MV-4-11 (cell line): Measurements from ENCODE around the gene RWDD1.
"Not testable (repeated sequence)": the region's sequence is repeated elsewhere in the genome, so short reads cannot be mapped to it uniquely, and the experiment has no call there.

Experiments used
- DNase-seq: peaks from one replicate; lab custom pipeline; 2025; lab: John Stamatoyannopoulos, UW

RWDD1 gene

DNA sequence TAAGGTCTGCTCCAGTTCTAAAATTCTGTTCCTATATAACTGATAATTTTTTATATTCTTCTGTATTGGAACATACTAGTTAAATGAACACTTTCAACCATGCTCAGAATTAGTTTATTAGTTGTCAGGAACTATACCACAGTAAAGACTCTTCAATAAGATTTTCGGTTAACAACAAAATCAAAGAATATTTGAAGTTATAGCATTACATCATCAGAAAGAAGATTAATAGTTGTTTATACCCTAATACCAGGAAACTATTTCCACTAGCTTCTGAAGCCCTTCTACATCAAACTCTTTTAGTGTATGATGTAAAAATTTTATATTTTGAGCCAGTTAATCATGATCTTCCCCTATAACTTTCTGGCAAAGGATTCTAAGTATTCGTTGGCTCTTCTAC is 11.2 kb upstream of the RWDD1 start:
- DNase-seq = no peak

DNA sequence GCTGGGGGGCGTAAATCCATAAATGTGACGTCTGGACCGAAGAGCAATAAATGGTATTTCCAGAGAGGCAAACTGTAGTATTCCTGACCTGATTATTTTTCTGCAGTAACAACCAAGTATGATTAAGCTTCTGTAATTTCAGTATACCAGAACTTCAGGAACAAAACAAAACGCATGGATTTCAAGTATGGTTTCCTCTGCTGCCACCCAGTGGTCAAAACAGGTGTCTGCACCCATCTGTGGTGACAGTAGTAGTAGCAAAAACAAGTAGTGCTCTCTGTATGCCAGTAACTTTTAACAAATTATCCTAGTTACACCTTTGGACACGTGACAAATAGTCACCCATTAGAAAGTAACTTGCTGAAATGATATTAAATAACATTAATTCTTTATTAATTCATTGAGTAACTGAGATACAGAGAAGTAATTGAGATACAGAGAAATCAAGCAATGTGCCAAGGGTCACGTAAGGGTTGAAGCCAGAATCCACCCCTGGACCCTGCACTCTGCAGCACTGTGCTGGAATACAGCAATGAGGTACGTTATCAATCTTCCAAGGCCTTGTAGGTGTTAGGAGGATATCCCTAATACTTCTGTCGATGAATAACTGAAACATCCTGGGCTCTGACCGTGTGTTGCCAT is 9.8 kb upstream of the RWDD1 start:
- peak; percentile 39 for DNase-seq

DNA sequence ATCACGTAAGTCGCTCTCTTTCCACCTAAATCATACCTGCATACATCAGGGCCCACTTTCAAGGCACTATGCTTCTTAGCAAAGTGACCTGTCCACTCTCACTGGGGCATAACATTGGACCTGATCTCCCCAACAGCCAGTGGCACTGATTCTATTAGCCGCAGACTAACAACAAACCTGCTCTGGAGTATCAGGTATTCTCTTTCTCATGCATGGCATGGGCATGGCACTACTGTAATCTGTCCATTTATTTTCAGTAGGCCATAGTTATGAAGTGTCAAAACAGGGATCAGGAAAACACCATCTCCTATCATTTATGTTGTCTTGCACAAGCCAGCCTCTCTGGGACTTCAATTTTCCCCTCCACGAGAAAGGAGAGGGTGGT is 9.3 kb upstream of the RWDD1 start:
- DNase-seq = no peak

GRCh38 chr6:116562614-116563013 is 8.7 kb upstream of the RWDD1 start:
- no peak for DNase-seq

- no peak for DNase-seq
Observed at GRCh38 chr6:116563830-116564229, 7.5 kb upstream of the RWDD1 start.

GRCh38 chr6:116564311-116564710 is 7.0 kb upstream of the RWDD1 start:
- DNase-seq = no peak

DNA sequence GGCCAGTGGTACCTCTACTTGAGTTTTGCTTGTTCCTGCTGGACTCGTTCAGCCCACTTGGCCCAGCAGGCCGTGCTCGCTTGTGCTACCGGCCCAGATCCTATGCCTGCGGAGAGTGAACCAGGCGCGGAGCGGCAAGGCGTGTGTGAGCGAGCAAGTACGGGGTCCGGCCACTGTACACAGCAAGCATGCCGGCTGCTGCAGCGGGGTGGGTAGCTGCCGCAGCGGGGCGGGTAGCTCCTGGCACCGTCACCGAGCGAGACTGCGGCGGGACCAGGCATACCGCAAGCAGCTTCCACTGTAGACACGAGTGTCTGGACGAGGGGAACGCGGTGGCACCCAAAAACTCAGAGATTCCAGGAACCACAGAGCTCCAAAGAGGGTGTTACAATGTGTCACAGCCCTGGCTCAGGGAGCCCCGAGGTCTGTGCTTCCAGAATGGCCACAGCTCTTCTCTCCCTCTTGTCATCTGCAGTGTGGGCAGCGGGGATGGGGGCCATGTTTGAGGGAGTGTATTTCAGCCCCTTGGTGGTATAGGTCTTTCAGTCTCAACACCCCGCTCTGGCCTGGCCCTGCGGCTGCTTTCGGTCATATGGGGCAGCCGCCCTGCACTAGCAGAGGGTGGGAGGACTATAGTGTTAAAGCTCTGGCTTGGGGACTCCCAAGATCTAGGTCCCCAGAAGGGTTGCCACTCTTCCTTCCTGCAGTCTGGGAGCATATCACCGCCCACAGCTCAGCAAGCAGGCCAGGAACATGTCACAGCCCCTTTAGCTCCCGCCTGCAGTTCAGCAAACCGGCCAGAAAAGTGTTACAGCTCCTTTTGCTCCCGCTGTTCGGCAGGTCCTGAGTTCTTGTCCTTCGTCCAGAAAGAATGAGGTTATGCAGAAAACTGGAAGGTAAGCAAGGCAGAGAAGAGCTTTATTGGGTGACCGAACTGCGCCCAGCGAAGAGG is 6.1 kb upstream of the RWDD1 start:
- no peak for DNase-seq

GRCh38 chr6:116568111-116568510 is 3.2 kb upstream of the RWDD1 start:
- DNase-seq = no peak

- peak; percentile 3 for DNase-seq
Observed at GRCh38 chr6:116568821-116569755, 2.2 kb upstream of the RWDD1 start.

- DNase-seq = no peak
Observed at GRCh38 chr6:116571683-116572000, 338 bp downstream of the RWDD1 start.

DNA sequence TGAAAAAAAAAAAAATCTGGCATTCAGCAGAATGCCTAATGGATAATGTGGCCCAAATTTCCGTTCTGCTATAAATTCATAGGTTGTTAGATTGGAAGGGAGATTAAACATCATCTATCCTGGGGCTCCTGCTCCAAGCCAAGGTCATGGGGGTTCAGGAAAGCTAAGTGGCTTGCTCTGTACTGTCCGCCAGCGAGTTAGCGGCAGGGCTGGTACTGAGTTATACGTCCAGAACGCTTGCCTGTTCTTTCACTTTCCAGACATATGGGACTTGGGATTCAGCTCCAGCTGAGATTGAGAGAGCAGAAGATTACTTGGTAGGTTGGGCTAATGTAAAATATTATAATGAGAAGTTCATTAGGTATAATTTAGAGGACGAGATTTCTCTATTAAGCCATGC is 858 bp downstream of the RWDD1 start:
- peak; percentile 2 for DNase-seq

DNA sequence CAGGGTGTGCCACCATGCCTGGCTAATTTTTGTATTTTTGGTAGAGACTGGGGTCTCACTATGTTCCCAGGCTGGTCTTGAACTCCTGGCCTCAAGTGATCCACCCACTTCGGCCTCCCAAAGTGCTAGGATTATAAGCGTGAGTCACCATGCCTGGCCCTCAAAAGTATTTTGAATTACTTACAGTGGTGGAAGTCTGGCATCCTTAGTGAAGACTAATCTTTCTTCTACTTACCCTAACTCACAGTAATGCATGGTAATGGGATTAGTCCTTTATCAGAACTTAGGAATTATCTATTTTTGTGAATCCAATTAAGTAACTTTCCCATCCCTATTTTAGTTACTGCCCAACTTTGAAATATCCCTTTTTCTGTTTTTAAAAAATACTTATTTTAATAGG is 3.9 kb downstream of the RWDD1 start:
- DNase-seq = no peak

DNA sequence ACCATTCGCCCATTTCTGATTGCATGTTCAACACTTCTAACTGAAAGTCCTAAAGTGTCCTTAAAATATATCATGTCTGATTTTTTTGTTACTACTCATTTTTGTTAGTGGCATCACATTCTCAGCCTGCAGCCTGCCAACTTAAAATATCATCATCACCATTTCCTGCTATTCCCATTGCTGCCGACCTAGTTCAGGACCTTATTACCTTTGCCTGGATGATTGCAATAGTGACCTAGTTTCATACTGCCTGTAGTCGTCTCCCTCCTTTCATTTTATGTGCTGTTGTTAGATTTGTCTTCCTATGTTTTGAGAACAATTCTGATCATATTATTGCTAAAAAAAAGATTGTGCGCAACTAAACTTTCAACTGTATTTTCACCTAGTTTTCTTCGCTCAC is 6.2 kb downstream of the RWDD1 start:
- DNase-seq = no peak

DNA sequence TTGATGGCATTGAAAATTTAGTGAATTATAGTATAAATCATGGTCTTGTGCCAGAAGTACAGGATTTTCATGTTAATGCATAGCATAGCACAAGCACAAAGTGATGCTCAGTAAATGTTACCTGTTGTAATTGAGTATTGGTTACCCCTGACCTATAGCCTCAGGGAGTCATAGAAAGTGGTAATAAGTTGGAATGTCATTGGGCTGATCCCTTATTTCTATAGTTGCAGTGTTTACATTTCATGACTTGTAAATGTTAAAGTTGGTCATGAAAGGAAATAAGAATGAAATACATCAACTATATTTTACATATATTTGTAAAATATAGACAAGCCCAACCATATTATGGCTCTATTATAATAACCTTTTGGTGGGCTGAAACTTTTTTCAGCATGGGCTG is 7.0 kb downstream of the RWDD1 start:
- DNase-seq = no peak

DNA sequence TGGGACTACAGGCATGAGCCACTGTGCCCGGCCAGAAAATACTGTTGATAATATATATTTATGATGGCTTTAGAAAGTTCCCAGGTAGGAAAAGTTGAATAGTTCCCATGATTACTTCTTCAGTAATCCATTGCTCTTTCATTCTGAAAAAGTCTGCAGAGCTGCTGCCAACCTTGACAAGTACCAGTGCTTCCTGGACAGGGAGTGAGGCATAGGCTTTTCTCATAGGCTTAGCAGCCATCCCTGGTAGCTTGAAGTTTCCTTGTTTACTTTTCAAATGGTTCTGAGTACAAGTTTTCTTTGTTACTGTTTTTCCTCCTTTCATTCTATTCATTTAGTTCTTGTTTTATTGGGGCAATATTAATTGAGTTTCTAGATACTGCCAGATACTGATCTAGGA is 7.8 kb downstream of the RWDD1 start:
- DNase-seq = no peak

DNA sequence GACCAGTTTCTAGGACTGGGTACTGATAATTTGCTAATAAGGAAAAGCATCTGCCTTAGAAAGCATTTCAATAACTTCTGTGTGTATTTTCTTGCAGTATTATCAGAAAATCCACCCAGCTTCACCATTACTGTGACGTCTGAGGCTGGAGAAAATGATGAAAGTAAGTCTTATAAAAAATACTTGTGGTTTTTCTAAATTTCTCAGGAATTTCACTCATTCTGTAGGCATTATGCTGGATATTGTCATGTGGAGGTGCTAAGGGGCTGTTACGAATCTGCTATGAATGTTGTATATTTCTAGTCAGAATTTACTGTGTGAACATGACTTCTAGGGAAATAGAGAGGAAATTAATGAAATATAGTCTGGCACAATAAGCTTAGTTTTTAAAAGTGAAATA is 8.9 kb downstream of the RWDD1 start:
- DNase-seq = no peak

GRCh38 chr6:116586276-116586675 is 15.0 kb downstream of the RWDD1 start:
- DNase-seq = no peak

- DNase-seq = no peak
Observed at GRCh38 chr6:116586738-116587137, 15.4 kb downstream of the RWDD1 start.

GRCh38 chr6:116595247-116595646 is 23.9 kb downstream of the RWDD1 start:
- no peak for DNase-seq

- DNase-seq = no peak
Observed at GRCh38 chr6:116596815-116597214, 25.5 kb downstream of the RWDD1 start.

- not testable (repeated sequence) for DNase-seq
Observed at GRCh38 chr6:116603916-116604315, 32.6 kb downstream of the RWDD1 start.

GRCh38 chr6:116604868-116605267 is 33.6 kb downstream of the RWDD1 start:
- not testable (repeated sequence) for DNase-seq

DNA sequence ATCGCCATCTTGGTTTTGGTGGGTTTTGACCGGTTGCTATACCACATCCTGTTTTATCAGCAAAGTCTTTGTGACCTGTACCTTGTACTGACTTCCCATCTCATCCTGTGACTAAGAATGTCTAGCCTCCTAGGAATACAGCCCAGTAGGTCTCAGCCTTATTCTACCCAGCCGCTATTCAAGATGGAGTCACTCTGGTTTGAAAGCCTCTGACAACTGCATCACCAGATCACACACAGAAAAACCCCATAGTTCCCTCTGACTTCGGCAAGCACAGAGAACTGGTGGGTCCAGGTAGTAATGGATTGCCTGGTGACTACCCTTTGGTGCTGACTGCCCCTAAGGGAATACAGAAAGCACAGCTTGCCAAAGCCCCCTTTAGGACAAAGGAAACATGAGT is 34.6 kb downstream of the RWDD1 start:
- no peak for DNase-seq
